GM12878 (cell line): Measurements from ENCODE around the gene CR1L. TPM values are rescaled to one million over a fixed set of nuclear protein-coding genes. Genes with fewer than 3 reads are reported as not detected.

ENCODE experiments used
- ATAC-seq: fragments of 200-7000 bp; cut with Tn5 transposase; 3 replicates; pipeline ENCODE4 v1.9.1; 2020; ENCODE audit warnings: mild to moderate bottlenecking, moderate library complexity
- BruUV-seq: library from RNA; stranded (reverse); fragments of 400-500 nt; replicated peaks from 2 replicates; lab custom pipeline; 2021; lab: Mats Ljungman, UMichigan
- CTCF ChIA-PET: fragments of 300-600 bp; sonication (Branson Sonifier 250); formaldehyde crosslinking; extraction: SDS; loops from one replicate; lab custom pipeline; 2021; ENCODE audit warnings: inconsistent platforms; lab: Yijun Ruan, JAX
- POLR2A ChIA-PET: fragments of 350-600 bp; formaldehyde crosslinking; extraction: SDS; loops from one replicate; lab custom pipeline; 2021; ENCODE audit warnings: inconsistent platforms; lab: Charles Lee
- RAD21 ChIA-PET: fragments of 300-600 bp; sonication (Branson Sonifier 250); formaldehyde crosslinking; loops from one replicate; lab custom pipeline; 2023; ENCODE audit warnings: antibody characterized with exemption; ENCODE audit not compliant: unreplicated experiment; lab: Charles Lee
- SMC1A ChIA-PET: fragments of 300-600 bp; sonication (Branson Sonifier 250); formaldehyde crosslinking; loops from one replicate; lab custom pipeline; 2023; ENCODE audit not compliant: unreplicated experiment, uncharacterized antibody; lab: Charles Lee
- DNase-seq: peaks from one replicate; pipeline ENCODE4 v3.0.0-alpha.2; 2011; ENCODE audit warnings: low read depth, low spot score
- FAIRE-seq: peaks from 3 replicates; lab custom pipeline; 2011; peaks lifted over from hg19 to GRCh38; lab: Jason Lieb, UNC
- H2AFZ ChIP-seq: 2 replicates; pipeline ENCODE4 v1.6.0; 2011; ENCODE audit warnings: low read depth, low read length, control low read depth; ENCODE audit not compliant: control insufficient read depth
- H3K27ac ChIP-seq: 2 replicates; pipeline ENCODE4 v1.5.1; 2011; ENCODE audit warnings: control low read depth; ENCODE audit not compliant: control insufficient read depth, insufficient read depth
- H3K27me3 ChIP-seq, 2 experiments: replicated peaks in 1 of 2; 2 replicates each; pipeline versions ENCODE4 v1.6.0 to v1.6.1; 2011; ENCODE audit warnings: low read length in 1 of 2; ENCODE audit not compliant: control insufficient read depth in 2 of 2, insufficient read depth in 2 of 2
- H3K36me3 ChIP-seq, 2 experiments: 2 replicates each; pipeline ENCODE4 v1.5.1; 2011; ENCODE audit warnings: low read length in 1 of 2; ENCODE audit not compliant: control insufficient read depth in 2 of 2, insufficient read depth in 2 of 2
- H3K4me1 ChIP-seq: 2 replicates; pipeline ENCODE4 v1.6.1; 2011; ENCODE audit warnings: mild to moderate bottlenecking, low read length, moderate library complexity, mixed read lengths; ENCODE audit not compliant: control insufficient read depth, insufficient read depth
- H3K4me2 ChIP-seq: 2 replicates; pipeline ENCODE4 v1.6.0; 2011; ENCODE audit warnings: control low read depth; ENCODE audit not compliant: control insufficient read depth, insufficient read depth
- H3K4me3 ChIP-seq: fragments of 200-600 bp; sonication (generic); 2 replicates; pipeline ENCODE4 v1.5.1; 2016
- H3K79me2 ChIP-seq: 2 replicates; pipeline ENCODE4 v1.6.0; 2011; ENCODE audit warnings: low read length; ENCODE audit not compliant: control insufficient read depth, insufficient read depth
- H3K9ac ChIP-seq: 2 replicates; pipeline ENCODE4 v1.8.0; 2011; ENCODE audit warnings: low read length, control low read depth, mixed read lengths; ENCODE audit not compliant: control insufficient read depth, insufficient read depth
- H3K9me3 ChIP-seq: replicated peaks from 3 replicates; pipeline ENCODE4 v1.5.1; 2011; ENCODE audit warnings: mild to moderate bottlenecking, low read length; ENCODE audit not compliant: control insufficient read depth, insufficient read depth
- H4K20me1 ChIP-seq: 2 replicates; pipeline ENCODE4 v1.6.0; 2011; ENCODE audit not compliant: control insufficient read depth, insufficient read depth
- CREM ChIP-seq: IDR thresholded peaks from 2 replicates; pipeline ENCODE4 v1.6.1; 2014; ENCODE audit warnings: antibody characterized with exemption, low read depth
- EED ChIP-seq: sonication (generic); IDR thresholded peaks from 2 replicates; pipeline ENCODE4 v1.6.1; 2016; ENCODE audit warnings: antibody characterized with exemption, low read depth
- HDAC2 ChIP-seq: fragments of 200-600 bp; sonication (generic); IDR thresholded peaks from 2 replicates; pipeline ENCODE4 v1.6.1; 2017
- KDM1A ChIP-seq: fragments of 200-600 bp; sonication (generic); IDR thresholded peaks from 2 replicates; pipeline ENCODE4 v1.6.1; 2016; ENCODE audit warnings: borderline replicate concordance
- KLF5 ChIP-seq: fragments of 450-650 bp; IDR thresholded peaks from 2 replicates; pipeline ENCODE4 v1.6.1; 2014; ENCODE audit warnings: mild to moderate bottlenecking; ENCODE audit not compliant: partially characterized antibody
- MEF2B ChIP-seq: fragments of 450-650 bp; IDR thresholded peaks from 2 replicates; pipeline ENCODE4 v1.6.1; 2018; ENCODE audit warnings: mild to moderate bottlenecking, moderate library complexity; ENCODE audit not compliant: partially characterized antibody, poor library complexity, severe bottlenecking
- MTA3 ChIP-seq: IDR thresholded peaks from 2 replicates; pipeline ENCODE4 v1.6.1; 2012; ENCODE audit warnings: low read length, inconsistent platforms, borderline replicate concordance
- NFXL1 ChIP-seq: fragments of 450-650 bp; IDR thresholded peaks from 2 replicates; pipeline ENCODE4 v1.6.1; 2017; ENCODE audit warnings: antibody characterized with exemption, mild to moderate bottlenecking, borderline replicate concordance
- POLR2AphosphoS2 ChIP-seq: IDR thresholded peaks from 2 replicates; pipeline ENCODE4 v1.6.1; 2011; ENCODE audit warnings: low read depth, mild to moderate bottlenecking, low read length, improper control_type of control experiment, moderate library complexity
- RELA ChIP-seq: fragments of 450-650 bp; IDR thresholded peaks from 2 replicates; pipeline ENCODE4 v1.8.0; 2014; ENCODE audit warnings: borderline replicate concordance; ENCODE audit not compliant: partially characterized antibody
- SMARCA5 ChIP-seq: fragments of 450-650 bp; IDR thresholded peaks from 2 replicates; pipeline ENCODE4 v1.6.1; 2017; ENCODE audit warnings: mild to moderate bottlenecking
- SP1 ChIP-seq: IDR thresholded peaks from one replicate; pipeline ENCODE4 v1.6.1; 2011; ENCODE audit warnings: low read depth, low read length
- SPI1 ChIP-seq: IDR thresholded peaks from 2 replicates; pipeline ENCODE4 v1.6.1; 2011; ENCODE audit warnings: low read depth, mild to moderate bottlenecking, low read length, moderate library complexity, borderline replicate concordance; ENCODE audit not compliant: insufficient read depth
- SRF ChIP-seq, 2 experiments: IDR thresholded peaks; 2 replicates each; pipeline ENCODE4 v1.6.1; 2011; ENCODE audit warnings: low read depth in 2 of 2, low read length in 2 of 2, mild to moderate bottlenecking in 1 of 2, moderate library complexity in 1 of 2
- SUZ12 ChIP-seq: fragments of 200-600 bp; sonication (generic); IDR thresholded peaks from one replicate; pipeline ENCODE4 v1.6.1; 2018; ENCODE audit warnings: antibody characterized with exemption, mild to moderate bottlenecking; ENCODE audit not compliant: unreplicated experiment
- TCF3 ChIP-seq: IDR thresholded peaks from 2 replicates; pipeline ENCODE4 v1.6.1; 2012; ENCODE audit warnings: low read depth, mild to moderate bottlenecking, low read length, borderline replicate concordance; ENCODE audit not compliant: insufficient read depth
- ZNF384 ChIP-seq: IDR thresholded peaks from 2 replicates; pipeline ENCODE4 v1.6.1; 2012; ENCODE audit warnings: low read depth, mild to moderate bottlenecking, low read length, improper control_type of control experiment, borderline replicate concordance
- ZSCAN29 ChIP-seq: fragments of 450-650 bp; IDR thresholded peaks from 2 replicates; pipeline ENCODE4 v1.6.1; 2017; ENCODE audit warnings: mild to moderate bottlenecking, moderate library complexity
- in situ Hi-C: fragments of 300-500 bp; cut with MboI; formaldehyde crosslinking; loops from 9 replicates; pipeline ENCODE4 v1.14.3; 2018; ENCODE audit warnings: mixed read lengths
- intact Hi-C: fragments of 100-400 bp; cut with micrococcal nuclease; formaldehyde crosslinking; loops from one replicate; pipeline ENCODE4 v1.14.2; 2022; ENCODE audit not compliant: unreplicated experiment
- polyA plus RNA-seq, 11 experiments: library from polyadenylated mRNA; depleted of rRNA in 4 of 11; unstranded in 6 of 11; stranded (reverse) in 5 of 11; fragments of >200 nt; fragmentation: Nextera tagmentation in 4 of 11; fragmentation: Illumina TruSeq in 1 of 11; extraction: Ambion mirVana in 4 of 11; extraction: Trizol in 1 of 11; gene quantifications; 1 replicate in 1 of 11; 2 replicates in 10 of 11; pipeline versions ENCODE4 v1.2.1 to v1.2.3, GENCODE V29; 2011 to 2016; ENCODE audit warnings: inconsistent platforms in 2 of 11, missing spikeins in 2 of 11, low read depth in 1 of 11
- total RNA-seq, 4 experiments: library from RNA; depleted of rRNA in 3 of 4; stranded (reverse); fragments of >200 nt in 3 of 4; fragmentation: Illumina TruSeq in 1 of 4; extraction: Trizol in 1 of 4; gene quantifications; 2 replicates each; pipeline versions ENCODE4 v1.2.1 to v1.2.3, GENCODE V29; 2013 to 2021
- TF ChIP-seq, protein P1 (sequence below): fragments of 450-650 bp; IDR thresholded peaks from 2 replicates; pipeline ENCODE4 v1.6.1; 2016; ENCODE audit warnings: mild to moderate bottlenecking

CR1L gene
- total and polyA plus RNA-seq, 10 of the 15 experiments (the other 5 are each of a cell fraction or from before 2014, with no cell fraction given), result 0.11 TPM; not detected in 9

DNA sequence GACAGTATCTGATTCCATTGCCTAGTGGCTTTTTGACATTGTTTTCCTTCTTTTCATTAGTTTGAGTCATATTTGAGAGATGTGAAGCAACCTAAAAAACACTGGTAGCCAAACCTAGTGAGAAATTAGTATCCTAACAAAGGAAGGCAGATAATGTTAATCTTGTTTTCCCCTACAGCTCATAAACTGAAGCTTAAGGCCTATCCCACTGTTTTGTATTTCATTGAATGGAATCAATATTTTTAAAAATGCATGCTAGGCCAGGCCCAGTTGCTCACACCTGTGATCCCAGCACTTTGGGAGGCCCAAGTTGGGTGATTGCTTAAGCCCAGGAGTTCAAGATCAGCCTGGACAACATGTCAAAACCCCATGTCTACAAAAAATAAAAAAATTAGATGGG, 1.2 kb downstream of the CR1L start:
- Histone ChIP-seq H2AFZ (no peak overlapping the region), H3K27ac (no peak overlapping the region), H3K9ac (no peak overlapping the region), H3K27me3 (no peaks in the 10 kb centered on the region), H3K9me3 (no peaks in the 10 kb centered on the region; the same call in 2 of the 3 replicates), H3K79me2 (no peaks in the 10 kb centered on the region), H3K36me3 (no peaks in the 10 kb centered on the region), H3K4me2 (no peak overlapping the region), H3K4me3 (no peak overlapping the region), H3K4me1 (peaks cover 2% of the 10 kb centered on the region; the same call in 1 of the 2 replicates), H4K20me1 (no peaks in the 10 kb centered on the region)
- ATAC-seq, result no peak
- TF ChIP-seq NFXL1 (no peak), SPI1 (no peak), TCF3 (no peak), EED (no peak), ZSCAN29 (no peak), KDM1A (no peak), KLF5 (no peak), POLR2AphosphoS2 (no peak), SMARCA5 (no peak), CREM (no peak), HDAC2 (no peak), MTA3 (no peak), SP1 (no peak), MEF2B (no peak), SUZ12 (no peak), SRF (IDR thresholded peaks at IDR 0.05; ENCODE audit: low read depth in 2 of 2, low read length in 2 of 2) (no peak), ZNF384 (no peak), RELA (no peak)
- TF ChIP-seq, protein P1, sequence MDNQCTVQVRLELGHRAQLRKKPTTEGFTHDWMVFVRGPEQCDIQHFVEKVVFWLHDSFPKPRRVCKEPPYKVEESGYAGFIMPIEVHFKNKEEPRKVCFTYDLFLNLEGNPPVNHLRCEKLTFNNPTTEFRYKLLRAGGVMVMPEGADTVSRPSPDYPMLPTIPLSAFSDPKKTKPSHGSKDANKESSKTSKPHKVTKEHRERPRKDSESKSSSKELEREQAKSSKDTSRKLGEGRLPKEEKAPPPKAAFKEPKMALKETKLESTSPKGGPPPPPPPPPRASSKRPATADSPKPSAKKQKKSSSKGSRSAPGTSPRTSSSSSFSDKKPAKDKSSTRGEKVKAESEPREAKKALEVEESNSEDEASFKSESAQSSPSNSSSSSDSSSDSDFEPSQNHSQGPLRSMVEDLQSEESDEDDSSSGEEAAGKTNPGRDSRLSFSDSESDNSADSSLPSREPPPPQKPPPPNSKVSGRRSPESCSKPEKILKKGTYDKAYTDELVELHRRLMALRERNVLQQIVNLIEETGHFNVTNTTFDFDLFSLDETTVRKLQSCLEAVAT, result no peak
- in situ Hi-C loops, result no loop called here
- BruUV-seq, result no TSS peak
- ChIA-PET RAD21 (no interaction called here), POLR2A (interaction anchor here (0.6 kb wide), 1 partner anchor 251 kb away, joined by 5 read pairs; no protein-coding TSS in a partner anchor), SMC1A (no interaction called here), CTCF (no interaction called here)
- FAIRE-seq, result no peak
- no peak for DNase-seq
- intact Hi-C loops, result no loop called here
